ENCODE measurements around the gene GALNT14.

The GALNT14 gene

GRCh38 chr2:31088504-31089195 lies 49.6 kb downstream of the GALNT14 start:
- no peak for DNase-seq (ENCODE audit: low read depth in 2 of 2)

GRCh38 chr2:31087491-31087890 lies 50.7 kb downstream of the GALNT14 start:
- DNase-seq (ENCODE audit: low read depth in 2 of 2) = no peak

GRCh38 chr2:31086590-31086989 lies 51.6 kb downstream of the GALNT14 start:
- no peak for DNase-seq (ENCODE audit: low read depth in 2 of 2)

- DNase-seq (ENCODE audit: low read depth in 2 of 2) = no peak
Observed at GRCh38 chr2:31083234-31083993, 54.8 kb downstream of the GALNT14 start.

GRCh38 chr2:31082002-31082401 lies 56.2 kb downstream of the GALNT14 start:
- no peak for DNase-seq (ENCODE audit: low read depth in 2 of 2)

- DNase-seq (ENCODE audit: low read depth in 2 of 2) = no peak
Observed at GRCh38 chr2:31081492-31081891, 56.7 kb downstream of the GALNT14 start.

- no peak for DNase-seq (ENCODE audit: low read depth in 2 of 2)
Observed at GRCh38 chr2:31080361-31080760, 57.9 kb downstream of the GALNT14 start.

GRCh38 chr2:31079665-31080064 lies 58.6 kb downstream of the GALNT14 start:
- DNase-seq (ENCODE audit: low read depth in 2 of 2) = no peak

GRCh38 chr2:31078579-31079105 lies 59.6 kb downstream of the GALNT14 start:
- DNase-seq (ENCODE audit: low read depth in 2 of 2) = no peak

- no peak for DNase-seq (ENCODE audit: low read depth in 2 of 2)
Observed at GRCh38 chr2:31078011-31078410, 60.2 kb downstream of the GALNT14 start.

GRCh38 chr2:31075941-31076590 lies 62.2 kb downstream of the GALNT14 start:
- no peak for DNase-seq (ENCODE audit: low read depth in 2 of 2)

GRCh38 chr2:31075431-31075830 lies 62.8 kb downstream of the GALNT14 start:
- no peak for DNase-seq (ENCODE audit: low read depth in 2 of 2)

- DNase-seq (ENCODE audit: low read depth in 2 of 2) = no peak
Observed at GRCh38 chr2:31071741-31072140, 66.5 kb downstream of the GALNT14 start.

GRCh38 chr2:31070339-31071125 lies 67.7 kb downstream of the GALNT14 start:
- DNase-seq (ENCODE audit: low read depth in 2 of 2) = no peak

GRCh38 chr2:31069643-31070325 lies 68.5 kb downstream of the GALNT14 start:
- no peak for DNase-seq (ENCODE audit: low read depth in 2 of 2)

- DNase-seq (ENCODE audit: low read depth in 2 of 2) = no peak
Observed at GRCh38 chr2:31067259-31067658, 71.0 kb downstream of the GALNT14 start.

GRCh38 chr2:31066551-31066950 lies 71.7 kb downstream of the GALNT14 start:
- no peak for DNase-seq (ENCODE audit: low read depth in 2 of 2)

GRCh38 chr2:31066086-31066485 lies 72.2 kb downstream of the GALNT14 start:
- DNase-seq (ENCODE audit: low read depth in 2 of 2) = no peak

GRCh38 chr2:31065356-31065755 lies 72.9 kb downstream of the GALNT14 start:
- DNase-seq (ENCODE audit: low read depth in 2 of 2) = no peak

GRCh38 chr2:31060397-31060796 lies 77.8 kb downstream of the GALNT14 start:
- no peak for DNase-seq (ENCODE audit: low read depth in 2 of 2)
